HL-60 (cell line): ENCODE measurements around the gene SEPTIN12.

Source experiments
- DNase-seq, 2 experiments: peaks; one replicate each; pipeline ENCODE4 v3.0.0-alpha.2; 2010 to 2020; ENCODE audit warnings: low read depth in 1 of 2, low spot score in 1 of 2
- H3K27ac ChIP-seq: fragments of 250-450 bp; sonication (Bioruptor Pico); replicated peaks from 2 replicates; pipeline ENCODE4 v1.5.1; 2020; ENCODE audit warnings: mild to moderate bottlenecking, moderate library complexity
- H3K27me3 ChIP-seq: fragments of 250-450 bp; sonication (Bioruptor Pico); 2 replicates; pipeline ENCODE4 v1.5.1; 2021; ENCODE audit warnings: mild to moderate bottlenecking, moderate library complexity; ENCODE audit not compliant: insufficient read depth, poor library complexity, severe bottlenecking
- H3K4me3 ChIP-seq: replicated peaks from 2 replicates; pipeline ENCODE4 v1.5.1; 2011; ENCODE audit warnings: mild to moderate bottlenecking, control low read depth, low read length; ENCODE audit not compliant: insufficient read depth
- CTCF ChIP-seq: IDR thresholded peaks from one replicate; pipeline ENCODE4 v1.5.1; 2011; ENCODE audit warnings: low read length, control low read depth, inconsistent platforms; ENCODE audit not compliant: insufficient read depth
- GABPA ChIP-seq: IDR thresholded peaks from 2 replicates; pipeline ENCODE4 v1.6.1; 2012; ENCODE audit warnings: low read depth
- POLR2AphosphoS5 ChIP-seq: IDR thresholded peaks from 2 replicates; pipeline ENCODE4 v1.6.1; 2012; ENCODE audit warnings: low read depth
- REST ChIP-seq: IDR thresholded peaks from 2 replicates; pipeline ENCODE4 v1.6.1; 2012; ENCODE audit warnings: low read depth; ENCODE audit not compliant: insufficient replicate concordance
- SPI1 ChIP-seq: IDR thresholded peaks from 2 replicates; pipeline ENCODE4 v1.6.1; 2012; ENCODE audit warnings: low read depth, mild to moderate bottlenecking, borderline replicate concordance

SEPTIN12 gene

GRCh38 chr16:4820652-4821051 is 32.5 kb upstream of the SEPTIN12 start:
- no peak for DNase-seq
- Histone ChIP-seq H3K27me3 (no peaks in the 10 kb centered on the region), H3K27ac (no peak overlapping the region), H3K4me3 (no peak overlapping the region)
- TF ChIP-seq POLR2AphosphoS5 (no peak), CTCF (no peak), REST (no peak), GABPA (no peak), SPI1 (no peak)

- Histone ChIP-seq H3K27ac (no peak overlapping the region), H3K4me3 (no peak overlapping the region), H3K27me3 (no peaks in the 10 kb centered on the region)
- TF ChIP-seq POLR2AphosphoS5 = no peak
- no peak for DNase-seq
Measured at GRCh38 chr16:4814542-4815173, 26.5 kb upstream of the SEPTIN12 start.

- Histone ChIP-seq H3K27me3 (no peaks in the 10 kb centered on the region), H3K4me3 (no peak overlapping the region), H3K27ac (no peak overlapping the region)
- TF ChIP-seq REST (no peak), CTCF (no peak), SPI1 (no peak), POLR2AphosphoS5 (no peak), GABPA (no peak)
- no peak for DNase-seq
Measured at GRCh38 chr16:4814046-4814445, 25.9 kb upstream of the SEPTIN12 start.

GRCh38 chr16:4813251-4814003 is 25.3 kb upstream of the SEPTIN12 start:
- no peak for TF ChIP-seq CTCF
- no peak for TF ChIP-seq GABPA
- TF ChIP-seq POLR2AphosphoS5 = no peak
- TF ChIP-seq REST = no peak
- no peak for TF ChIP-seq SPI1
- DNase-seq = no peak
- no peak overlapping the region for H3K4me3 ChIP-seq
- no peak overlapping the region for H3K27ac ChIP-seq
- no peaks in the 10 kb centered on the region for H3K27me3 ChIP-seq
